Subcutaneous adipose tissue (tissue), 4 donors: Measurements from ENCODE around the gene RHCG. TPM values are rescaled to one million over a fixed set of nuclear protein-coding genes. Genes with fewer than 3 reads are reported as not detected.

Experiments used
- CTCF ChIP-seq: fragments of 450-650 bp; IDR thresholded peaks from one replicate; pipeline ENCODE4 v1.5.1; 2016; ENCODE audit warnings: low read depth, mild to moderate bottlenecking, control low read depth, antibody characterized with exemption, moderate library complexity
- total RNA-seq, 4 donors: library from RNA; depleted of rRNA; stranded (reverse); fragments of >200 nt; gene quantifications; one replicate each; pipeline ENCODE4 v1.1.0, GENCODE V29; 2016

The RHCG gene
- total RNA-seq, 4 donors from 2014 or later, result 0.82 to 1.9 TPM; not detected in 2

- TF ChIP-seq CTCF, result no peak
Measured at GRCh38 chr15:89475661-89476060, 20.7 kb downstream of the RHCG start.

- TF ChIP-seq CTCF, result no peak
Measured at GRCh38 chr15:89472785-89473256, 23.6 kb downstream of the RHCG start.

- TF ChIP-seq CTCF, result no peak
Measured at GRCh38 chr15:89469426-89470096, 26.8 kb downstream of the RHCG start.

GRCh38 chr15:89463113-89463512 is 33.3 kb downstream of the RHCG start:
- TF ChIP-seq CTCF, result no peak

GRCh38 chr15:89462198-89462912 is 34.0 kb downstream of the RHCG start:
- no peak for TF ChIP-seq CTCF

GRCh38 chr15:89461386-89461785 is 35.0 kb downstream of the RHCG start:
- TF ChIP-seq CTCF, result no peak

- TF ChIP-seq CTCF, result no peak
Measured at GRCh38 chr15:89460048-89460447, 36.3 kb downstream of the RHCG start.
